ENCODE data around the gene TMEM167A.

DNA sequence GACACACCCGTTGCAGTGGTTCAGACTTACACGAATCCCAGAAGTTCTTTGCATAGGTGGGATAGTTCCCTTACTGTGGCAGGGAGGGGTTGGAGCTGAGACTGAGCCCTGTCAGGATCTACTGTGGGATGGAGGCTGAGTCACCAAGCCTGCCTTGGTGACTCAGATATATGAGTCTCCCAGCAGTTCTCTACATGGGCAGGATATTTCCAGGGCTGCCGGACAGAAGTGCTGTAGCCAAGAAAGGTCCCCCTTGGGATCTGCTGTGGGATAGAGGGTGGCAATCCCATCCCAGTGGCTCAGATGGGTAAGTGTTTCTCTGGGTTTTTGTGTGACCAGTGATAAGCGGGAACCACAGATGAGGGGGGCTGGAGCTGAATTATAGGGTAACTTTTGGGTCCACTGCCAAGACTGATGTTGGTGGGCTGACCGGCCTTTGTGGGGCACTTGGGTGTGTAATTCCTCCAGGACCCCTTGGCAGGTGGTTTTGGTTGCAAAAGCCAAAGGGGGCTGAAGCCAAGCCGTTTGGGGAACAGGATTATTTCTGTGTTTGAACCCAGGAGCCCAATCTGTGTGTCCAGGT is 18.9 kb upstream of the TMEM167A start:
- TF ChIP-seq ZNF384 (IDR thresholded peaks at IDR 0.05) (no peak), SP1 (IDR thresholded peaks at IDR 0.05) (no peak), TARDBP (IDR thresholded peaks at IDR 0.05) (no peak), FOXA1 (IDR thresholded peaks at IDR 0.05) (no peak), NFRKB (IDR thresholded peaks at IDR 0.05) (no peak)
